GM12878 (cell line): Measurements from ENCODE around the gene ANKRD24. TPM values are rescaled to one million over a fixed set of nuclear protein-coding genes. Genes with fewer than 3 reads are reported as not detected.

ENCODE experiments used
- ATAC-seq: fragments of 200-7000 bp; cut with Tn5 transposase; 3 replicates; pipeline ENCODE4 v1.9.1; 2020; ENCODE audit warnings: mild to moderate bottlenecking, moderate library complexity
- BruUV-seq: library from RNA; stranded (reverse); fragments of 400-500 nt; replicated peaks from 2 replicates; lab custom pipeline; 2021; lab: Mats Ljungman, UMichigan
- CTCF ChIA-PET: fragments of 300-600 bp; sonication (Branson Sonifier 250); formaldehyde crosslinking; extraction: SDS; loops from one replicate; lab custom pipeline; 2021; ENCODE audit warnings: inconsistent platforms; lab: Yijun Ruan, JAX
- POLR2A ChIA-PET: fragments of 350-600 bp; formaldehyde crosslinking; extraction: SDS; loops from one replicate; lab custom pipeline; 2021; ENCODE audit warnings: inconsistent platforms; lab: Charles Lee
- RAD21 ChIA-PET: fragments of 300-600 bp; sonication (Branson Sonifier 250); formaldehyde crosslinking; loops from one replicate; lab custom pipeline; 2023; ENCODE audit warnings: antibody characterized with exemption; ENCODE audit not compliant: unreplicated experiment; lab: Charles Lee
- SMC1A ChIA-PET: fragments of 300-600 bp; sonication (Branson Sonifier 250); formaldehyde crosslinking; loops from one replicate; lab custom pipeline; 2023; ENCODE audit not compliant: unreplicated experiment, uncharacterized antibody; lab: Charles Lee
- DNase-seq: peaks from one replicate; pipeline ENCODE4 v3.0.0-alpha.2; 2011; ENCODE audit warnings: low read depth, low spot score
- FAIRE-seq: peaks from 3 replicates; lab custom pipeline; 2011; peaks lifted over from hg19 to GRCh38; lab: Jason Lieb, UNC
- H2AFZ ChIP-seq: 2 replicates; pipeline ENCODE4 v1.6.0; 2011; ENCODE audit warnings: low read depth, low read length, control low read depth; ENCODE audit not compliant: control insufficient read depth
- H3K27ac ChIP-seq: 2 replicates; pipeline ENCODE4 v1.5.1; 2011; ENCODE audit warnings: control low read depth; ENCODE audit not compliant: control insufficient read depth, insufficient read depth
- H3K27me3 ChIP-seq, 2 experiments: replicated peaks in 1 of 2; 2 replicates each; pipeline versions ENCODE4 v1.6.0 to v1.6.1; 2011; ENCODE audit warnings: low read length in 1 of 2; ENCODE audit not compliant: control insufficient read depth in 2 of 2, insufficient read depth in 2 of 2
- H3K36me3 ChIP-seq, 2 experiments: 2 replicates each; pipeline ENCODE4 v1.5.1; 2011; ENCODE audit warnings: low read length in 1 of 2; ENCODE audit not compliant: control insufficient read depth in 2 of 2, insufficient read depth in 2 of 2
- H3K4me1 ChIP-seq: 2 replicates; pipeline ENCODE4 v1.6.1; 2011; ENCODE audit warnings: mild to moderate bottlenecking, low read length, moderate library complexity, mixed read lengths; ENCODE audit not compliant: control insufficient read depth, insufficient read depth
- H3K4me2 ChIP-seq: 2 replicates; pipeline ENCODE4 v1.6.0; 2011; ENCODE audit warnings: control low read depth; ENCODE audit not compliant: control insufficient read depth, insufficient read depth
- H3K4me3 ChIP-seq: fragments of 200-600 bp; sonication (generic); 2 replicates; pipeline ENCODE4 v1.5.1; 2016
- H3K79me2 ChIP-seq: 2 replicates; pipeline ENCODE4 v1.6.0; 2011; ENCODE audit warnings: low read length; ENCODE audit not compliant: control insufficient read depth, insufficient read depth
- H3K9ac ChIP-seq: 2 replicates; pipeline ENCODE4 v1.8.0; 2011; ENCODE audit warnings: low read length, control low read depth, mixed read lengths; ENCODE audit not compliant: control insufficient read depth, insufficient read depth
- H3K9me3 ChIP-seq: replicated peaks from 3 replicates; pipeline ENCODE4 v1.5.1; 2011; ENCODE audit warnings: mild to moderate bottlenecking, low read length; ENCODE audit not compliant: control insufficient read depth, insufficient read depth
- H4K20me1 ChIP-seq: 2 replicates; pipeline ENCODE4 v1.6.0; 2011; ENCODE audit not compliant: control insufficient read depth, insufficient read depth
- GABPA ChIP-seq: IDR thresholded peaks from 2 replicates; pipeline ENCODE4 v1.6.1; 2014; ENCODE audit warnings: antibody characterized with exemption, low read depth, mild to moderate bottlenecking, inconsistent platforms
- PML ChIP-seq: IDR thresholded peaks from 2 replicates; pipeline ENCODE4 v1.6.1; 2012; ENCODE audit warnings: low read length, inconsistent platforms
- POU2F2 ChIP-seq: IDR thresholded peaks from 3 replicates; pipeline ENCODE4 v1.6.1; 2011; ENCODE audit warnings: low read depth, mild to moderate bottlenecking, low read length, borderline replicate concordance
- SMARCA5 ChIP-seq: fragments of 450-650 bp; IDR thresholded peaks from 2 replicates; pipeline ENCODE4 v1.6.1; 2017; ENCODE audit warnings: mild to moderate bottlenecking
- STAT1 ChIP-seq: fragments of 450-650 bp; conservative IDR thresholded peaks from 2 replicates; pipeline ENCODE4 v1.6.1; 2014; ENCODE audit warnings: antibody characterized with exemption, mild to moderate bottlenecking
- YY1 ChIP-seq: IDR thresholded peaks from 2 replicates; pipeline ENCODE4 v1.6.1; 2011; ENCODE audit warnings: low read depth, mild to moderate bottlenecking, low read length
- ZBTB33 ChIP-seq: fragments of 450-650 bp; IDR thresholded peaks from 2 replicates; pipeline ENCODE4 v1.6.1; 2017; ENCODE audit warnings: mild to moderate bottlenecking
- ZSCAN29 ChIP-seq: fragments of 450-650 bp; IDR thresholded peaks from 2 replicates; pipeline ENCODE4 v1.6.1; 2017; ENCODE audit warnings: mild to moderate bottlenecking, moderate library complexity
- WGBS: methylation state at CpG from one replicate; pipeline ENCODE4 v1.1.6; 2016; ENCODE audit warnings: low lambda C conversion rate; ENCODE audit not compliant: insufficient replicate concordance, insufficient coverage; ENCODE audit errors: missing lambda C conversion rate; 5-methylcytosine and 5-hydroxymethylcytosine counted together
- in situ Hi-C: fragments of 300-500 bp; cut with MboI; formaldehyde crosslinking; loops from 9 replicates; pipeline ENCODE4 v1.14.3; 2018; ENCODE audit warnings: mixed read lengths
- intact Hi-C: fragments of 100-400 bp; cut with micrococcal nuclease; formaldehyde crosslinking; loops from one replicate; pipeline ENCODE4 v1.14.2; 2022; ENCODE audit not compliant: unreplicated experiment
- polyA plus RNA-seq, 11 experiments: library from polyadenylated mRNA; depleted of rRNA in 4 of 11; unstranded in 6 of 11; stranded (reverse) in 5 of 11; fragments of >200 nt; fragmentation: Nextera tagmentation in 4 of 11; fragmentation: Illumina TruSeq in 1 of 11; extraction: Ambion mirVana in 4 of 11; extraction: Trizol in 1 of 11; gene quantifications; 1 replicate in 1 of 11; 2 replicates in 10 of 11; pipeline versions ENCODE4 v1.2.1 to v1.2.3, GENCODE V29; 2011 to 2016; ENCODE audit warnings: inconsistent platforms in 2 of 11, missing spikeins in 2 of 11, low read depth in 1 of 11
- total RNA-seq, 4 experiments: library from RNA; depleted of rRNA in 3 of 4; stranded (reverse); fragments of >200 nt in 3 of 4; fragmentation: Illumina TruSeq in 1 of 4; extraction: Trizol in 1 of 4; gene quantifications; 2 replicates each; pipeline versions ENCODE4 v1.2.1 to v1.2.3, GENCODE V29; 2013 to 2021

The ANKRD24 gene
- total and polyA plus RNA-seq, 10 of the 15 experiments (the other 5 are each of a cell fraction or from before 2014, with no cell fraction given), result 0.02 to 0.59 (median 0.35) TPM; not detected in 1

DNA sequence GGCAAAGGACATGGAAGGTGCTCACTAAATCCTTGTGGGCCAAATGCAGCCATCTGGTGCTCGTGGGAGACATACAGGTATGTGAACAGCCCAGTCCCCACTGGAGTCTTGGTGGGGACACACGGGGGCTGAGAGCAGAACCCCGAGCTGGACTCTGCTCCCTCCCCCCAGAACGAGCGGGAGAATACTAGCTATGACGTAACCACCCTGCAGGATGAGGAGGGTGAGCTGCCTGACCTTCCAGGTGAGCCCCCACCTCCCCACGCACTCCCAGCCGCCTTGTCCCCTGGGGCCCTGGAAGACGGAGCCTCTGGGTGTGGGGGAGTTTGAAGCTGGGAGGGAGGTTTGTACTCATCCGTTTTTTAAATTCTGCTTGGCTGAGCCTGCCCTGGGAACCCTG is 33.3 kb downstream of the ANKRD24 start:
- H3K27ac ChIP-seq, result no peak overlapping the region
- 63% methylated on average over 10 of the region's 10 CpGs for WGBS
- no peaks in the 10 kb centered on the region; the same call in 2 of the 3 replicates for H3K9me3 ChIP-seq
- CTCF ChIA-PET, result interaction anchor here (1.1 to 1.2 kb wide), 2 partner anchors 9 to 107 kb away, joined by 3 to 4 read pairs; no protein-coding TSS in a partner anchor
- ATAC-seq (no peak), FAIRE-seq (no peak), DNase-seq (no peak)
- no peak overlapping the region for H3K9ac ChIP-seq
- TF ChIP-seq GABPA (no peak), ZBTB33 (no peak), STAT1 (no peak), PML (no peak), SMARCA5 (no peak), YY1 (no peak), ZSCAN29 (no peak), POU2F2 (no peak)
- no peak overlapping the region for H3K4me3 ChIP-seq
- H2AFZ ChIP-seq, result no peak overlapping the region
- SMC1A ChIA-PET, result no interaction called here
- in situ Hi-C loops (no loop called here), intact Hi-C loops (loop anchor here (2.0 kb wide), 1 partner anchor 13 kb away; the partner anchor contains the start of gene EBI3)
- RAD21 ChIA-PET, result no interaction called here
- POLR2A ChIA-PET, result interaction anchor here (1.1 kb wide), 1 partner anchor 14 kb away, joined by 7 read pairs; the partner anchor contains the start of gene EBI3
- H3K4me2 ChIP-seq, result no peak overlapping the region
- peaks cover 12% of the 10 kb centered on the region for H3K4me1 ChIP-seq
- no peaks in the 10 kb centered on the region for H4K20me1 ChIP-seq
- H3K27me3 ChIP-seq, result no peaks in the 10 kb centered on the region
- no TSS peak for BruUV-seq
- no peaks in the 10 kb centered on the region for H3K36me3 ChIP-seq
- H3K79me2 ChIP-seq, result no peaks in the 10 kb centered on the region
